Measurements from ENCODE around the gene AP3B2.

The AP3B2 gene

DNA sequence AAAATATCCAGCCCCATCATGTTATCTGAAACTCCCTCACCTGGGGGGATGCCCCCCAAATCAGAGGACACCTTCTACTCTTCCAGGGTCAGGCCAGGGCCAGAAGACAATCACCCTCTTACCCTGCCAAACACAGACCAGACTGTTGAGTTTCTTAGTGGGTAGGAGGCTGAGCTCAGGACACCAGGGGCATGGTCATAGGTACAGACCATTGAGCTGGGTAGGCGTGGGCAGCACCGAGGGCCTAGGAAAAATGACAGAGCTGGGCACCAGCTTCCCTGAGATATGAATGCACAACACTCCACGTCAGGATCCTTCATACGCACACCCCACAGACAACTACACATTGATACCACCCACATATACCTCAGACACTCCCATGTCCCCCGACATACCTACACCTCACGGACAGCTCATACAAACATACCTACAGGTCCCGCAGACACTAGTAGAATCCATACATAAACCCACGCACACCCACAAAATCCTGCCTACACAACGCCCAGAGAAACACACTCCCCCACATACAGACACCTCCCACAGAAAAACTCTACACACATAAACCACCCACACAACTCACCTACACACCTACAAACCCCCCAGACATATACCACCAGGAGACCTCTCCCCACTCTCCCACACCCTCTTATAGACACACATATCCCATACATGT is 11.8 kb downstream of the AP3B2 start:
- Histone ChIP-seq H4K20me1 (ENCODE audit: insufficient read depth) (no peaks in the 10 kb centered on the region), H3K27ac (no peak overlapping the region), H3K4me3 (IDR thresholded peaks at IDR 0.05; ENCODE audit: insufficient read depth, low read depth, low read length) (no peak overlapping the region), H3K36me3 (ENCODE audit: insufficient read depth) (no peaks in the 10 kb centered on the region), H3K4me2 (no peak overlapping the region), H2AFZ (ENCODE audit: low read depth) (no peak overlapping the region), H3K9ac (no peak overlapping the region), H3K27me3 (ENCODE audit: insufficient read depth, low read depth) (no peaks in the 10 kb centered on the region), H3K79me2 (ENCODE audit: insufficient read depth, low read depth) (no peaks in the 10 kb centered on the region), H3K4me1 (ENCODE audit: low read depth, poor library complexity, severe bottlenecking) (no peaks in the 10 kb centered on the region)
- no peak for TF ChIP-seq CTCF (conservative IDR thresholded peaks at IDR 0.05; ENCODE audit: low read depth, low read length)

- TF ChIP-seq CTCF (conservative IDR thresholded peaks at IDR 0.05; ENCODE audit: low read depth, low read length) = no peak
- H3K4me3 ChIP-seq (IDR thresholded peaks at IDR 0.05; ENCODE audit: insufficient read depth, low read depth, low read length) = no peak overlapping the region
- H3K79me2 ChIP-seq (ENCODE audit: insufficient read depth, low read depth) = no peaks in the 10 kb centered on the region
- no peaks in the 10 kb centered on the region for H4K20me1 ChIP-seq (ENCODE audit: insufficient read depth)
- H3K4me2 ChIP-seq = no peak overlapping the region
- no peaks in the 10 kb centered on the region for H3K36me3 ChIP-seq (ENCODE audit: insufficient read depth)
- no peaks in the 10 kb centered on the region for H3K27me3 ChIP-seq (ENCODE audit: insufficient read depth, low read depth)
- H2AFZ ChIP-seq (ENCODE audit: low read depth) = no peak overlapping the region
- no peaks in the 10 kb centered on the region for H3K4me1 ChIP-seq (ENCODE audit: low read depth, poor library complexity, severe bottlenecking)
- H3K27ac ChIP-seq = no peak overlapping the region
- H3K9ac ChIP-seq = no peak overlapping the region
Observed at GRCh38 chr15:82692171-82692570, 17.5 kb downstream of the AP3B2 start.

DNA sequence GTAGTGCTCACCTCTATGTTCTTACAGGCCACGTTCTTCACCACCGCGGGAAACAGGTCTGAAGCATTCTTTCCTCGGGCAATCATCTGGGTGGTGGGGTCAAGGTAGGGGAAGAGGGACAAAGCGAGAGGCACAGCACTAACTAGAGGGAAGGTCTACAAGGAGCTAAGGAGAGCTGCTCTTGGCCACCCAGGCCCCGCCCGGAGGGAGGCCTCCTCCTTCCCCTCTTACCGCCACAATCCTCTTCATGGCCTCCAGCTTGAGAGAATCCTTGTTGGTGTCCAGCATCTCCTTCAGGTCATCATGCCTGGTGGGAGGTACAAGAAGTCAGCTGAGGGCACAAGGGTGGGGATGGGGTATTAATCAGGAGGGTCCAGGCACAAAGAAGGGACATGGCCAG is 20.5 kb downstream of the AP3B2 start:
- H3K4me1 ChIP-seq (ENCODE audit: low read depth, poor library complexity, severe bottlenecking) = no peaks in the 10 kb centered on the region
- H3K79me2 ChIP-seq (ENCODE audit: insufficient read depth, low read depth) = no peaks in the 10 kb centered on the region
- no peak overlapping the region for H3K27ac ChIP-seq
- no peaks in the 10 kb centered on the region for H3K27me3 ChIP-seq (ENCODE audit: insufficient read depth, low read depth)
- H3K4me2 ChIP-seq = no peak overlapping the region
- H4K20me1 ChIP-seq (ENCODE audit: insufficient read depth) = no peaks in the 10 kb centered on the region
- H2AFZ ChIP-seq (ENCODE audit: low read depth) = no peak overlapping the region
- no peak for TF ChIP-seq CTCF (conservative IDR thresholded peaks at IDR 0.05; ENCODE audit: low read depth, low read length)
- no peak overlapping the region for H3K4me3 ChIP-seq (IDR thresholded peaks at IDR 0.05; ENCODE audit: insufficient read depth, low read depth, low read length)
- H3K36me3 ChIP-seq (ENCODE audit: insufficient read depth) = no peaks in the 10 kb centered on the region
- no peak overlapping the region for H3K9ac ChIP-seq

DNA sequence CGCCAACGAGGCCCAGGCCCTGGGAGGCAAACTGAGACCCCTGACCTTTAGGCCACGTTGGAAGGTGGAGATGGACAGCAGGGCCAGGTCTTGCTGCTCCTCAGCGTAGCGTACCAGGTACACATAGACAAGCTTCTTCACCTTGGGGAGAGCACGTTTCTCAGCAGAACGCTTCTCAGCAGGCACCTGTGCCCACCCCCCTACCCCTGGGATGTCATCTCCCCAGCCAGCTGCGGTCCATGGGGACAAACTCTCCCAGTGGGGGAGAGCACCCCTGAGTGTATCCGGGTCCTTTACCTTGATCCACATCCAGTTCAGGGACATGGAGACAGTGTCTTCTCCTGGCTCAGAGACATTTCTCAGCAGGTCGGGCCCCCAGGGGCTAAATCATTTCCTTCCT is 21.0 kb downstream of the AP3B2 start:
- Histone ChIP-seq H3K4me3 (IDR thresholded peaks at IDR 0.05; ENCODE audit: insufficient read depth, low read depth, low read length) (no peak overlapping the region), H3K27me3 (ENCODE audit: insufficient read depth, low read depth) (no peaks in the 10 kb centered on the region), H3K9ac (no peak overlapping the region), H3K36me3 (ENCODE audit: insufficient read depth) (no peaks in the 10 kb centered on the region), H3K4me2 (no peak overlapping the region), H3K79me2 (ENCODE audit: insufficient read depth, low read depth) (no peaks in the 10 kb centered on the region), H4K20me1 (ENCODE audit: insufficient read depth) (no peaks in the 10 kb centered on the region), H3K4me1 (ENCODE audit: low read depth, poor library complexity, severe bottlenecking) (no peaks in the 10 kb centered on the region), H2AFZ (ENCODE audit: low read depth) (no peak overlapping the region), H3K27ac (no peak overlapping the region)
- no peak for TF ChIP-seq CTCF (conservative IDR thresholded peaks at IDR 0.05; ENCODE audit: low read depth, low read length)

Measured in KMS-11 (cell line).